Astrocyte (in vitro differentiated cells and primary cell): ENCODE data around the gene SPDYE3.
"Not testable (repeated sequence)": the region's sequence is repeated elsewhere in the genome, so short reads cannot be mapped to it uniquely, and the experiment has no call there.

Experiments used
- CTCF ChIP-seq: IDR thresholded peaks from 2 replicates; pipeline ENCODE4 v1.5.1; 2011; ENCODE audit warnings: low read depth, mild to moderate bottlenecking, inconsistent platforms, low read length, moderate library complexity; ENCODE audit not compliant: insufficient read depth
- EZH2 ChIP-seq: IDR thresholded peaks from 2 replicates; pipeline ENCODE4 v1.6.1; 2012; ENCODE audit warnings: mild to moderate bottlenecking, low read length, inconsistent platforms; ENCODE audit not compliant: insufficient read depth

GRCh38 chr7:100363797-100364196, 56.3 kb downstream of the SPDYE3 start:
- TF ChIP-seq EZH2, CTCF: not testable (repeated sequence)
